Measurements from ENCODE around the gene MRPS22.
A peak's percentile ranks its signal among the peaks of the same experiment; 100 is the strongest.
"Not testable (repeated sequence)": the region's sequence is repeated elsewhere in the genome, so short reads cannot be mapped to it uniquely, and the experiment has no call there.

The MRPS22 gene

DNA sequence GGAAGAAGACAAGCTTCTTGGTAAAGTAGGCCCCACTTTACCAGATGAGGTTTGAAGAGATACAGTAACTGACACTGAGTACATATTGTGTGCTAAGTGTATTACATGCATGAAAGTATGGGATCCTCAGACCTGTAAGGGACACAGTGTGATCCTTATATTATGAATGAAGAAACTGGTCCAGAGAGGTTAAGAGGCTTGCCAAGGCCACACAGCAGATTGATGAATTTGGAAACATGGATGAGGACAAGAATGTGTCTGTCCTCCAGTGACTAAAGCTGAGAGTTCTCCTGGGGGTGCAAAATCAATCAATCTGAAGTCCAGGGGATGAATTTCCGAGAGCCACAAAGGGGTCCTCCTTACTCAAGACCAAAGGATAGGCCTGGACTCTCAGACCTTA lies 31.4 kb upstream of the MRPS22 start:
- DNase-seq (ENCODE audit: low read depth in 2 of 2): no peak

DNA sequence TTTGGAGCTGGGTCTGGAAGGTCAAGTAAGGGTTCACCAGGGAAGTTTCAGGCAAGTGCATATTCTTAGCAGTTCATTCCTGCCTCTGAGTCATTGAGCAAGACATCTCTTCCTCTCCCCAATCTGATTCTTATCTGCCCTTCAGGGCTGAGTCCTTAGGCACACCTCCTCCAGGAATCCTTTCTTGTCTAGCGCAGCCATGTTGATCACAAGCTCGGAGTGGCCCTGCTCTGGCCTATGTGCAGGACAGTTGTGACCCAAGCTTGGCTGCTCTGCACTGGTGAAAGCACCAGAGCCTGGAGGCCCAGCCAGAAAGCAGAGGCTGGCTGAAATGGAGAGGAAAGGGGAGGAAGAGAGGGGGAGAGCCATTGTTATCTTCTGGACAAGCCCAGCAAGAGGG lies 30.9 kb upstream of the MRPS22 start:
- DNase-seq (ENCODE audit: low read depth in 2 of 2): no peak

DNA sequence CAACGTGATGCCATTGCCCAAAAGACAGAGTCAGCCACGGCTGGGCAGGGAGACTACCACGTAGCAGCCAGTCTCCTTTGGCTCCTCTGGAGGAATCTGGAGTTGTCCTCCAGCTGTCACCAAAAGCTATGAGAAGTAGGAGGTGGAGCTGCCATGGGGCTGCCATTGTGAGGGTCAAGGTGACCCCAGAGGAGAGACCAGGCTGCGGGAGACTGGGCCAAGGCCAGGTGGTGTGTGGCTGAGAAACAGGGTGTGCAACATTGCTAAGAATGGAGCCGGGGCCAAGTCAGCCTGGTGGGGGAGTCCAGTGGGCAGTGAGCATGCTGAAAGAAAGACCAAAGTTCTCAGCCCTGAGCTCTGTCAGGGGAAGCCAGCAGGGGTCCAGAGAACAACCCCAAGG lies 29.9 kb upstream of the MRPS22 start:
- no peak for DNase-seq (ENCODE audit: low read depth in 2 of 2)

DNA sequence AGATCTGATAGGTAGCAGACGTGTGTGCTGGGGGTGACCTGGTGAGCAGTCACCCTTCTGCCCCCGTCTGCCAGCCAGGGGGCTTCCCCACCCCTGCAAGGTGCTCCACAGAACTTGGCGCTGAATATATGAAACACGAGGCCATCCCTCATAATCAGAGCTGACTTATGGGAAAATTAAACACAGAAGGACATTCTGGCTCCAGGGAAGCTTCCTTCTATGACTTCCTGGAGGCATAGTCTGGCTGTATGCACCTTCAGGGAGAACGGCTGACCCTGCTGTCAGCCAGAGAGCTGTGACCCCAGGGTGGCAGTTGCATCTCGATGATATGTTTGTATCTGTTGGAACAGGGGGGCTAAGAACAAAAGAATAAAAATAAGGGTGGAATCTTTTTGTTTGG lies 26.6 kb upstream of the MRPS22 start:
- DNase-seq (ENCODE audit: low read depth in 2 of 2): no peak

DNA sequence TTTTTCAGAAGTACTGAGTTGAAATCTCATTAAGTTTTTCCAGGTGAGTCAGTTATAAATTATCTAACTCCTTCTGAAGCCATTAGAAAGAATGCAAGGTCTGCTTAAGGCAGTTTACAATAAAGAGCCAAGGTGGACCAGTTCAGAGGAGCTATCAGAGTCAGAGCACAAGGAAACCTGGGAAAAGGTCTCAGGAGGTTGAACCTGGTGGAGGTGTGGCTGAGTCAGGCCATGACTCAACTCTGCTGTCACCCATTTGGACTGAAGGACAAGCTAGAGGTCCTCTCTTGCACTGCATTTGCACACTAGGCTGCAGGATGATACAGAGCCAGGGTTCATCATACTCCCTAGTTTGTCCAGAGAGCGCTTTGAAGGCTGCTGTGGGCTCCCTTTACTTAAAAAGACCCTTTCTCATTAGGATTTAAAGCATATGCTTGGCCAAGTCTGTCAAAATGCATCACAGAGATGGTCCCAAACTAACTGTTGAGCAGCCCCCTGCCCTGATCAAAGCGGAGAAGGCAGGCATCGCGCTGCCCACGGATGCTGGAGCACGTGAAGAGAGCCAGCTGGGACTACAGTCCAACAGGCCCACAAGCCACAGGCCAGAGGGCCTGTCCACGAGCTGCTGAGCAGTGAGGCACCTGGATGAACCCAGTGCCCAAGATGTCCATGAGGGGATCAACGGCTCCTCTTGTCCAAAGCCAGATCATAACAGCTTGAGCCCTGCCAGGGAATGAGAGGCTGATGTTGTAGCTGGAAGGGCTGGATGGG lies 26.0 kb upstream of the MRPS22 start:
- DNase-seq (ENCODE audit: low read depth in 2 of 2): no peak

DNA sequence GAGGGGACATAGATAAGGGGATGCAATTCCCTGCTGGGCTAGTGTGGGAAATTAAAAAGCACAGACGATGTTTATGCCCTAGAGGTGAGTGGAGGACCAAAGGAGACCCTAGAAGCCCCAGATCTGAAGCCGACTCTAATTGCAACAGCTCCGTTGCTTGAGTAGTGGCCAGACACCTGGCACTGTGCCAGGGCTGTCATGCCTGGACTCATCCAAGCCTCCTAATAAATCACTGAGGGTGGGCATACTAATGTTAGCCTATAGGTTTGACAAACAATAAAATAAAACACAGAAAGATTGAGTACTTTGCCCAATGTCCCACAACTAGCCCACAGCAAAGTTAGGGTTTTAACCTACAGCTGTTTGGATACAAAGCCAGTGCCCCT lies 25.4 kb upstream of the MRPS22 start:
- DNase-seq (ENCODE audit: low read depth in 2 of 2): no peak

DNA sequence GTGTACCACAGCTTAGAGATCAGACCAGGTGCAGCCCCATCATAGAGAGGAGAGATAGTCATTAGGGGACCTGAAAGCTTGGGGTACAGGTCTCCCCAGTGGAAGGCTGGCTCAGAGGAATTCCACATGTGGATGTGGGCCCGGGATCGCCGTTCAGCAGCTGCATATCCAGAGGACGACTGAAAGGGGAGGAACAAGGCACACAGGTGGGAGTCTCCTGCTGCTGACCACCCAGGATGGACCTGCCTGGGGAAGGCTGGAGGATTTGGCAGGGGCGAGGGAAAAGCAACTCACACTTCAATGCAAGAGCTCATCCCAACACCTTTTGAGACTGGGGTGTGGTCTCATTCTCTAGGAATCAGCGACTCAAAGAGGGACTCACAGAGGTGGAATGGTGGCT lies 25.0 kb upstream of the MRPS22 start:
- DNase-seq (ENCODE audit: low read depth in 2 of 2): no peak

DNA sequence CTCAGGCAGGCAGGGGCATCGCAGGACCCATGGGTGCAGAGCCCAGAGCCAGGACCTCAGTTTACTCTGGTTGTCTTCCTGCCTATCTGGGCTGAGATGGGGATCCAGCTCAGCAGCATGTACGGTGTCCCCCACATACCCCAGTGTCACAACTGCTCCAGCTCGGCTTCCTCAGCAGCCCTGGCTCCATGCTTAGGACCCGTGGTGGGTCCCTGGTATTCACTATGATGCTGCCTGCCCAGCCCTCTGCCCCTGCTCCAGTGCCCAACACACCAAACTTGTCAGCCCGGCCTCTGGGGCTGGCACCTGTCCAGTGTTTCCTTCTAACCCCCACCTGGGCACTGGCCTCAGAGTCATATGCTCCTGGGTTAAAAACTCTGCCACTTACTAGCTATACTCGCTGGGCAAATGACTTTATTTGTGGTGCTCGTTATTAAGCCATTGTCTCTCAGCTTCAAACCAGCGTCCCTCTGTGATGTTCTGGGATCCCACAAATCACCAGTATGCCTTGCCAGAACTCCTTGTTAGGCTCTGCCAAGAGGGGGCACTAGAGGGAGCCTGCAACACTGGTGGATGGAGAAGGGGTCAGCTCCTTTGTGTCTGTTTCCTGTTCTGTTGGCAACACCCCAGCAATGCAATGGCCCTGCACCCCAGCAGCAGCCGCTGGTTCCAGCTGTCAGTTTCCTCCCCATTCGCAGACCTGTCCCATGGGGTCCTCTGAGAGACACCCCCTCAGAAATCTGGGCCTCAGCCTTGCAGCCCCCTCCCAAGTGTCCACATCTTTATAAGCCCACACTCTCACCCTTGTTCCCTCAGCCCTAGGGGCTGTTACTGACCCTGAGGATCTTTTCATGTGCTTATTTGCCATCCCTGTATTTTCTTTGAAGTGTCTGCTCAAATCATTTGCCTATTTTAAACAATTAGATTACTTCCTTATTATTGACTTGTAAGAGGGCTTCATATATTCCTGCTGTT lies 24.1 kb upstream of the MRPS22 start:
- DNase-seq (ENCODE audit: low read depth in 2 of 2): no peak

DNA sequence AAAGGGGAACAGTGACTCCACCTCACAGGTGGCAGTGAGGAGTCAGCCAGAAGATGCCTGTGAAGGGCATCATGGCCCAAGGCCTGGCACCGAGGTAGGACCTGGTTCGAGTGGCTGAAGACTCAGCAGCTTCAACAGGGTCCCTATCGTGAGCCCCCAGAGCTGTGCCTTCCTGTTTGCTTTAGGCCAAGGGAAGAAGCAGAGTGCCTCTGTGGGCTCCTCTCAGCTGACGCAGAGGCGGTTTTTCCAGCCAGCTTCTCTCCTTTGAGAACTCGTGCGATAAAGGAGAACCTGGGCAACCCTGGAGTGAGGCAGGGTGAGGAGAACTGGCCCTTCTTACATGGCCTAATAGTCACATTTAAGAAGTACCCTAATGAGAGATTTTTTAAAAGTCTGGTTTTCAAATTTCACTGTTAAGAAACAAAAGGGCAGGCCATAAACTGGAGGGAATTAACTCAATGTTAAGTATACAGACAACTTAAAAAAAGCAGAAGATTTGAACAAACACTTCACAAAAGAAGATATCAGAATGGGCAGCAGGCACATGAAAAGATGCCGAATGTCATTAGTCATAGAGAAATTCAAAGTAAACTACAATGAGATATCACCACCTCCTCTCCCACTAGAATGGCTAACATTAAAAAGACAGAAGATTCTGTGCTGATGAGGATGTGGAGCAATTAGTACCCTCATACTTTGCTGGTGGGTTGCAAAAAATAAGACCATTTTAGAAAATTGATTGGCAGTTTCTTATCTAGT lies 23.1 kb upstream of the MRPS22 start:
- no peak for DNase-seq (ENCODE audit: low read depth in 2 of 2)

DNA sequence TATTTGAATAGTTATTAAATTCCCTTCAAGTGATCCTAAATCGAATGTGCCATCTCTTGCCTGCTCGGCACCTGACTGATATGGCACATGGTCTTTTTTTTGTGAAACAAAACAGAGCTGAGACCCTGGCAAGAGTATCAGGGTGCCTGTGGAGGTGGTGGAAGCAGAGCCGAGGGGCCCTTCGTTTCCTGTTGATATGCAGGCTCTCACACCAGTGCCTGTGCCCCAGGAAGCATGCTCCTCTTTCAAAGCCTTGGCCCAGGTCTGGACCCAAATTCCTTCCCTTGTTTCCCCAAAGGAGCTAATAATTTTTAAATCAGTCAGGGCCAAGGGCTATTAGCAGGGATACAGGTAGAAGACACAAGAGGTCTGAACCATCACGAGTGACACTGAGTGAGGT lies 21.5 kb upstream of the MRPS22 start:
- DNase-seq (ENCODE audit: low read depth in 2 of 2): no peak

DNA sequence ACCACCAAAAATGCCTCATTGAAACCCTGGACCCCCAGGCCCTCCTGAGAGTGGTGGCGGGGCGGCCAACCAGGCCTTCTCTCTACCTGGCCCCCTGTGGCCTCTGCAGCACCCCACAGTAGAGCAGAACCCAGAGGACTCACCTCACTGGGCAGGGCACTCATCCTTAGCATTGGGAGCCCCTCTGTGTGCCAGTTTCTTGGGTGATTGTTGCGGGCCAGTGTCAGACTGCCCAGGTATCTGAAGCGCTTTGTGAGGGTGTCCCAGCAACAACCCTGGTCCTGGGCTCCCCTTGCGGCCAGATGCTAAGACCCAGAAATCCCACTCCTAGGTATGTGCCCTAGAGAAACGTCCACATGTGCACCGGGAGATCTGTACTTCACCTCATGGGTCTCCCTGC lies 20.7 kb upstream of the MRPS22 start:
- no peak for DNase-seq (ENCODE audit: low read depth in 2 of 2)

DNA sequence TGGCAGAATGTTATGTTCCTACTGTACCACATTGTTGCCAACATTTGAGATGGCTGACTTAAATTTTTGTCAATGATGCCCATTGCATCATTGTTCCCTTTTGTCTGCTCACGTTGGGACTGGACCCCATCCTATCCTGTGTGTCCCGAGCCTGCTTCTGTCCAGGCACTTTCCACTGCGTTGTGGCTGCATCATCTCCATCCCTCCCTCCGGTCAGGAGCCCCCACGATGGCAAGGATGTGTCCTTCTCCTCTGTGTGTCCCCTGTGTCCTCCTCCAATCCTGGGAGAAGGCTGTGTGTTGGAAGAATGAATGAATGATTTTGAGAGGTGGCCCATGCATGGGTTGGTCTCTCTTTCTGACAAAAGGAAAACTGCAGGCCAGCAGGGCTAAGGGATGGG lies 19.4 kb upstream of the MRPS22 start:
- DNase-seq (ENCODE audit: low read depth in 2 of 2): no peak

DNA sequence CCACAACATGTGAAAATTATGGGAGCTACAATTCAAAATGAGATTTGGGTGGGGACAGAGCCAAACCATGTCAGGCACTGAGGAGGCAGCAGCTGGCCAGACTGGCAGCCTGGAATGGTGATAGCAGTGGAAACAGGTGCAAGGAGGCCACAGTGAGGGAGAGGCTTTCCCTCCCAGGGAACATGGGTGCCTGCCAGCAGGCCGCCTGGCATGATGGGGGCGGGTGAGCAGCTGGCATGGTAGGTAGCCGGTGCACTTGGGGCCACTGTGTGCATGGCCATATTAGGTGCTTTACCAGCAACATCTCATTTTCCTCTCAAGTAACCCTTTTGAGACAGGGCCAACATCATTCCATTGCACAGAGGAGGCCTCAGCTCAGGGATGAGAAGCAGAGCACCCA lies 18.3 kb upstream of the MRPS22 start:
- no peak for DNase-seq (ENCODE audit: low read depth in 2 of 2)

DNA sequence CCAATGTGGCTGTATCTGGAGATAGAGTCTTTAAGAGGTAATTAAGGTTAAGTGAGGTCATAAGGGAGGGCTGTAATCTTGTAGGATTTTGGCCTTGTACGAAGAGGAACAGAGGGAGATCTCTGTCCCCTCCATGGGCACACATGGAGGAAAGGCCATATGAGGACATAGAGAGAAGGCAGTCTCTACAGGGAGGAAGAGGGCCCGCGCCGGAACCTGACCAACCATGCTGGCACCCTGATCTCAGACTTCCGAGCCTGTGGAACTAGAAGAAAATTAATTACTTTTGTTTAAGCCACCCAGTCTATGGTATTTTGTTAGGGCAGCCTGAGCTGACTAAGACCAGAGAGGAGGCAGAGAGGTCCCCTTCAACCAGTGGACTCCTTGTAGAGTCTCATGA lies 17.7 kb upstream of the MRPS22 start:
- no peak for DNase-seq (ENCODE audit: low read depth in 2 of 2)

DNA sequence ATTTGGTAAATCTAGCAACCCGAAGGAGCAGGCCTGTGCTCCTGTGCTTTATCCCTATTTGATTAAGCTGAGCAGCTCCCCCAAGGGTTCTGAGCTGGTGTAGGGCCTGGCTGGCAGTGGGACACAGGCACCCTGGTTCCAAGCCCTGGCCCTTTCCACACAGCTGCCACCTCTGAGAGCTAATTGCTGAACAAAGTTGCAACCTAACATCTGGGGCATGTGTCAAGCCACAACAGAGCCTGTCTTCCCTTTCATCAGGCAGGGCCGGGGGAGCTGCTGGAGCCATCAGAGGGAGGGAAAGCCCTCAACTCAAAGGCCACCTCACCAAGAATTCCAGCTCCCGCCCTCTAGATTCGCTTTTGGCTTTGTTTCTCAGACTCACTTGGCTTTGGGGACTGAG lies 17.1 kb upstream of the MRPS22 start:
- DNase-seq (ENCODE audit: low read depth in 2 of 2): no peak

DNA sequence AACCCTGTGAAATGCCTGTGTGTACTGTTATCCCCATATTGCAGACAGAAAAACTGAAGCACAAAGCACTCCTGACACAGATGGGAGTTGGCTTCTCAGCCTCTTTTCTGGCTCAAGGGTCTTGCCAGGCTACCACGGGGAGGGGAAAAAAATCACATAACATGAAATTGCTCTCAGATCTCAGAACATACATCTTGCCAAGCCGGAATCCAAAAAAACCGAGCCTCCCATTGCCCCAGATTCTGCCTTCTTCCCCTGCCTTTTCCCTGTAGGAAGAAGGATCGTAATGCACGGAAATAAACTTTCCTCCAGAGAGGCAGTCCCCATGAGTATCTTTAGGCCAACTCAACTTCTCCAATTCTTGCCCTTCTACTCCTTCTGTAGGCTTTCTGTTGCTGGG lies 16.6 kb upstream of the MRPS22 start:
- DNase-seq (ENCODE audit: low read depth in 2 of 2): no peak

DNA sequence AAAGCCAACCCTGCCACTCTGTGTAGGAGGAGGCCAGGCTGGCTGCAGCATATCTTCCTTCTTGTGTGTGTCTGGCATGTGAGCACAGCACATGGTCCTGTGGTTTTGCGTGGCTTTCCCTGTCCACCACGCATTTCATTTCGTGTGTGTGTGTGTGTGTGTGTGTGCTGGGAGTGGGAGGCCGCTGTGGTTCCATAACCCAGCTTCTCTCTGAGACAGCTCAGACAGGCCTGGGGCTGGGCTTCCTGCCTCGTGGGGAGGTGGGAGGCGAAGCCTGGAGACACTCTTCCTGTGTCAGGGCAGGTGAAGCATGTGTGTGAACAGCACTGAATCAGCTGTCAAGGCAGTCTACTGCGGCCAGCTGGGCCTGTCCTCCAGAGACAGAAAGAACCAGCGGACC lies 16.0 kb upstream of the MRPS22 start:
- no peak for DNase-seq (ENCODE audit: low read depth in 2 of 2)

DNA sequence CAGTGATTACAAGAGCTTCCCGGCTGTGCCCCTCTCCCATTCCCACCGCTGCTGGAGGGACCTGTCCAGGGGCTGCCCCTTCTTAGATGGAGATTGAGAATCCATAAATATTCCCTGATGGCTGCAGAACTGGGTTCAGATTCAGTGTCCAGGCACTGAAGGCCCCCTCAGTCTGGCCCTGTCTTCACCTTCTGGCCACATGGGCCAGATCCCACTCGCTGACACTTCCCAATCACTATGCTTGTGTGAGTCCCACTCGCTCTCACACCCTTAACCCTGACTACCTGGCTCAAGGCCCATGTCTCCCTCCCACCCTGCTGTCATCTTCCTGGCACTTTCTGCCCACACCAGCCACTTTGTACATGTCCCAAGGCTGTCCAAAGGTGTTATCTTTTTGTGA lies 15.5 kb upstream of the MRPS22 start:
- DNase-seq (ENCODE audit: low read depth in 2 of 2): no peak

DNA sequence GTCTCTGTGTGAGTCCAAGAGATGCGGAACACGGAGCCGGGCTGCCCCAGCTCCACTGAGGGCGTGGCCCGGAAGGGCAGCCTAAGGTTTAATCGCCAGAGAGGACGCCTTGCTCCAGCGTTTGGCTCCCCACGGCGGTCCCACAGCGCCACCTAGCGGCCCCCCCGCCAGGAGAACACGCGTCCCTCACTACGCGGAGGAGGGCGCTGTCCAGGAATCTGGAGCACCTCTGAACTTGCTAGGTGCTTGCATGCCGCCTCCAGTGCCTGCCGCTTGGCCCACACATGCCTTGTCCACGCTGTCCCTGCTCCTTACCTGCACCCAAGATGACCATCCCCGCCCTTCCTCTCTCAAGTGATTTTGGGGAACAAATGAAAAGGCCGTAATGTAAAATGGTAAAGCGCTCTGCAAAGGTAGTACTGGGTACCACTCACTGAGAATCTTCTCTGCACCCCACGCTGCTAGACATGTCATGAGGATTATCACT lies 14.4 kb upstream of the MRPS22 start:
- peak; percentile 57 to 60 for DNase-seq (ENCODE audit: low read depth in 2 of 2)

DNA sequence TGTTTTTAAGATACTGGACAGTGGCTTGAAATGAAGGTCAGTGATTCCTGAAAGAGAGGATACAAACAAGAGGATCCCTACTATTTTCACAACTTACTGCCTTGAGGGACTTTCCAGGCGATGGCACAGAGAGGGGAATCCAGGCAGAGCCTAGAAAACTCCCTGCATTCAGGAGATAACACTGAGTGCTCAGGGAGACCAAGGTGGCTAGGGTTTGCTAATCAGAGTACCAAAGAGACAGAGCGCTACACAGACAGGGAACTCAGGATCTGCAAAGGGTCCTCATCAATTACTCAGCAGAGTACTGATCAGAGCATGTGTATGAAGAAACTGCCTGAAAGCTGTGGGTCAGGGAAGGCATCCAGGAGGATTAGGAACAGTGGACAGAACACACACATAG lies 11.7 kb upstream of the MRPS22 start:
- no peak for DNase-seq (ENCODE audit: low read depth in 2 of 2)

DNA sequence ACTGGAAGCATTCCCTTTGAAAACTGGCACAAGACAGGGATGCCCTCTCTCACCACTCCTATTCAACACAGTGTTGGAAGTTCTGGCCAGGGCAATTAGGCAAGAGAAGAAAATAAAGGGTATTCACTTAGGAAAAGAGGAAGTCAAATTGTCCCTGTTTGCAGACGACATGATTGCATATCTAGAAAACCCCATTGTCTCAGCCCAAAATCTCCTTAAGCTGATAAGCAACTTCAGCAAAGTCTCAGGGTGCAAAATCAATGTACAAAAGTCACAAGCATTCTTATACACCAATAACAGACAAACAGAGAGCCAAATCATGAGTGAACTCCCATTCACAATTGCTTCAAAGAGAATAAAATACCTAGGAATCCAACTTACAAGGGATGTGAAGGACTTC lies 9.1 kb upstream of the MRPS22 start:
- not testable (repeated sequence) for DNase-seq (ENCODE audit: low read depth in 2 of 2)

DNA sequence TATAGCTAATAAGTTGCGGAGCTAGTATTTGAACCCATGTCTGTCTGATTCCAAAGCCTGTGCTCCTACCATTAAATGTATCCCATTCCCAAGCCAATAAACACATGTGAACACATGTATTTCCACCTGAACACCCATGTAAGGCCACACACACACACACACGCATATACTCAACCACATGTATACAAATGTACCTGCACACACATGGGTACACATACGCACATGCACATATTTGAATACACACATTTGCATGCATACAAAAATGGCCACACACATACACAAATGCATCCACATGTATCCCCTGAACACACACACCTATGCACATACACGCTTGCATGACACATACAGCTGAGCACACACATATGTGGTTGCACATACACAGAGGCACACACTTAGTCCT lies 5.4 kb upstream of the MRPS22 start:
- DNase-seq (ENCODE audit: low read depth in 2 of 2): no peak

All from activated CD8-positive, alpha-beta memory T cell treated with anti-CD3 and anti-CD28 coated beads for 4 hours (primary cell).